ENCODE measurements around the gene DPH5.
A peak's percentile ranks its signal among the peaks of the same experiment; 100 is the strongest.

Gene DPH5

DNA sequence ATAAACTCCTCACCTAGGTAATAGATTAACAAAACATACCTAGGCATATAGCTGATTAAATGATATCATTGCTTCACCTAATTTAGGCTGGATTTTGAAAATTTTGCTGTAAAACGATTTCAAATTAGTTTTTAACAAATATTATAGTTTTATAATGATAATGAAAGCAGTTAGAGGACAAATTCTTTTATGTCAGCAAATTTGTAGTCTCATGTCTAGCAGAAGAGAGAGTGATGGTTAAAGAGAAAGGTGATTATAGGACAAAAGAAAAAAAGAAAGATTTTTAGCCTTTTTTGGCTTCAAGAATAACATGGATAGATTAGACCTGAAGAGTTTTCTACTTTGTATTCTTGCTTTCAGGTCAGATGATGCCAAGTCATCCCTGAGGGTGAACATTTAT is 3.6 kb upstream of the DPH5 start:
- TF ChIP-seq, protein P1, sequence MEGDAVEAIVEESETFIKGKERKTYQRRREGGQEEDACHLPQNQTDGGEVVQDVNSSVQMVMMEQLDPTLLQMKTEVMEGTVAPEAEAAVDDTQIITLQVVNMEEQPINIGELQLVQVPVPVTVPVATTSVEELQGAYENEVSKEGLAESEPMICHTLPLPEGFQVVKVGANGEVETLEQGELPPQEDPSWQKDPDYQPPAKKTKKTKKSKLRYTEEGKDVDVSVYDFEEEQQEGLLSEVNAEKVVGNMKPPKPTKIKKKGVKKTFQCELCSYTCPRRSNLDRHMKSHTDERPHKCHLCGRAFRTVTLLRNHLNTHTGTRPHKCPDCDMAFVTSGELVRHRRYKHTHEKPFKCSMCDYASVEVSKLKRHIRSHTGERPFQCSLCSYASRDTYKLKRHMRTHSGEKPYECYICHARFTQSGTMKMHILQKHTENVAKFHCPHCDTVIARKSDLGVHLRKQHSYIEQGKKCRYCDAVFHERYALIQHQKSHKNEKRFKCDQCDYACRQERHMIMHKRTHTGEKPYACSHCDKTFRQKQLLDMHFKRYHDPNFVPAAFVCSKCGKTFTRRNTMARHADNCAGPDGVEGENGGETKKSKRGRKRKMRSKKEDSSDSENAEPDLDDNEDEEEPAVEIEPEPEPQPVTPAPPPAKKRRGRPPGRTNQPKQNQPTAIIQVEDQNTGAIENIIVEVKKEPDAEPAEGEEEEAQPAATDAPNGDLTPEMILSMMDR (conservative IDR thresholded peaks at IDR 0.05): no peak
- no peak overlapping the region for H3K27ac ChIP-seq

DNA sequence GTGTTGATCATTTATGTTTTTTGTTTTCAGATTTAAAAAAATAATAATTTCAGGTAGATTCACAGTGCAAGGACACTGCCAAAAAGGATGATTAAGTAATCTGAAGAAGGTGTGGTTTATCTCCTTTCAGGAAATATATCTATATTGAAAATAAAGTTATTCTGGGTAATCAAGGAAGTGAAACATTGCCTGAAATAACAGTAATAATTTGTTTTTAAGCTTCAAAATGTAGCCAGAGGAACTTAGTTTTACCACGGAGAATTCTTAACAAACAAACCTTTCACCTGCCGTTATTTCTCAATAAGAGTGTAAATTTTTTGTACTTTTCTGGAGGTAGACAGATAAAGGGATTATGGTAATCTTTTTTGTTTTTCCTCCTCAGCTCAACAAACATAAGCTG is 2.9 kb upstream of the DPH5 start:
- TF ChIP-seq, protein P1 (conservative IDR thresholded peaks at IDR 0.05): no peak
- no peak overlapping the region for H3K27ac ChIP-seq

DNA sequence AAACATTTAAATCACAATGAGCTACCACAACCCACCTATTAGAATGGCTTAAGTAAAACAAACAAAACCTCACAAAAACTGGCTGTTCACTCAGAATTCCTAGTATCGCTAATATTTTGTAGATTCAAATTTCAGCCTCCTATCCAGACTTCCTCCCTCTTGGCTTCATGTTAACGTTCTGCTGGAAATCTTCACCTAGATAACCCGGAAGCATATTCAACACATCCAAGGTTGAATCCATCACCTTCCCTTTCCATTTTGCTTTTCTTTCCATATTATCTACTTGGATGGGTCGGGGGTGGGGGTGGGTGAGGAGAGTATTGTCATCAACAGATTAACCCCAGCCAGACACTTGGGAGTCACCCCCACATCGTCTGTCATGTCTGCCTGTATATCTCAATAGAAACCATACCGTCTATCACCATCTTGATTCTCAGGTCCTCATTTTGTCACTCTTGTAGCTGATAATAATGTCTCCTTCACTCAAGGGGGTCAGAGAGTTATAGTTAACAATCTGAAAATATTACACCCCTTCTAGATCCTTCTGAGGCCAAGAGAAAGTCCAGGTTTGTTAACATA is 1.7 kb upstream of the DPH5 start:
- TF ChIP-seq, protein P1 (conservative IDR thresholded peaks at IDR 0.05): no peak

DNA sequence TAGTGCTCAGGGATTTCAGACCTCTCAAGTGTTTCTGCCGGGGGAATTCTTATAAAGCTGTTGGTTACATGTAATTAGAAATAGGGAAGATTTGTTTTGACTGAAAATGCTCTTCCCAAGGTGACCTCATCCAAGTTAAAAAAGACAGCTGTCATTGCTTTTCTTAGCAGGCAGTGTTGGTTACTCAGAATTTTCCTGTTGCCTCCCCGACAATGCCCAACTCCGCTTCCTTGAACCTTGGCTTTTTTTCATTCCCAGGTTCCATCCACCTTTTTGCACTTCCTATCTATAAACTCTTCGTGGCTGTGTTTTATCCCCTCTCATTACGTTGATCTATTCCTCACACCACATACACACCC is 825 bp upstream of the DPH5 start:
- TF ChIP-seq, protein P1 (conservative IDR thresholded peaks at IDR 0.05): no peak
- H3K27ac ChIP-seq: peak overlapping the region; percentile 80

More for the DNA sequence above, 1.7 kb upstream of the DPH5 start:
- no peak overlapping the region for H3K27ac ChIP-seq

DNA sequence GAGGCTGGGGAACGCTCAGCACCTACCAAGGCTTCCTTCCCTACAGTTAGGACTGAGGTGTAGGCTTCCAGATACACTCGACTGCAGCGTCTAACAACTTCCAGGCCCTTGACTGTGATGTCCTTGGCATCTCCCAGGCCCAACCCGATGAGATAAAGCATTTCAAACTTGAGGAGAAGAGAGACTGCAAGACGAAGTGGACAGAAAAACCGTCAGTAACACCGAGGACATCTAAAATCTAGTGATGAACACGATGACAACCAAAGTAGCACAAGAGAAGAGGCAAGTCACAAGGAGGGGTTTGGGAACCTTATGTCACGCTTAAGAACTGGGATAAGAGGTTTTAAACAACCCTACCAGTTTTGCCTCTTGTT is 314 bp downstream of the DPH5 start:
- peak overlapping the region; percentile 80 for H3K27ac ChIP-seq
- TF ChIP-seq, protein P1 (conservative IDR thresholded peaks at IDR 0.05): no peak

DNA sequence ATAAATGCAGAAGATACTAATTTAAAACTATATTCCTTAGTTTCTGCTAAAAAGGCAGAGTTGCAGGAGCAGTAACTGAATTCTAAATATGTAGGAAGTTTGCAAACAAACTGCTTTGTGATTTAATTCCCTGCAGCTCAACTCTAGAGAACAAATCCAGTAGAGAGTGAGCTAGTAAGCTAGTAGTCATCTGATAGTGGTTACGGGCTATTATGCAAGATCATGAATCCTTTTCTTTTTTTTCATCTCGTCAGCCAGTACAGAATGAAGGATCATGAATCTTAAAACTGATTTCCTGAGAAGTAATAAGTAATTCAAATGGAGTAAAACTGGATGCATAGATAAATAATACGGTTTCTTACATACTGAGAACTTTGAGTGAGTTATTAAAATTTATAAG is 3.3 kb downstream of the DPH5 start:
- TF ChIP-seq, protein P1 (conservative IDR thresholded peaks at IDR 0.05): no peak
- H3K27ac ChIP-seq: no peak overlapping the region

DNA sequence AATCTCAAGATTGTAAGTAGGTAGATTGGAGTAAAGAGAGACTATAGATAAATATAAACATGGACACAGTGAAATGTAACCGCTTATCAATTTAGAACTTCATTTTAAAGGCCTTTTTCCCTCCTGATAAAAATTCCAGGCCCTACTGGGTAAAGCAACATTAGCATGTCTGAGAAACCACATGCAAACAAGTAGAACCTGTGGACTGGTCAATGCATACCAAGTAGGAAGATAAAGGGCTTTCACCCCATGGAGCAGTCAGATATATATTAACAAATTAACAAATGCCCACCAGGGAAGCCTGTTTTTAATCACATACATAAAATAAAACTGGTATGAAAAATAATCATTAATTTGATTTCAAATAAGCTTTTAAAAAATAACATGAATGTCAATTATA is 8.1 kb downstream of the DPH5 start:
- TF ChIP-seq, protein P1 (conservative IDR thresholded peaks at IDR 0.05): no peak
- no peak overlapping the region for H3K27ac ChIP-seq

Measured in VCaP (cell line).